HG03342 (cell line): Measurements from ENCODE around the gene NELL1.

ENCODE experiments used
- ATAC-seq: cut with Tn5 transposase; IDR thresholded peaks from one replicate; pipeline ENCODE4 v1.9.1; 2021; ENCODE audit warnings: mild to moderate bottlenecking, moderate library complexity; ENCODE audit not compliant: unreplicated experiment

Gene NELL1

DNA sequence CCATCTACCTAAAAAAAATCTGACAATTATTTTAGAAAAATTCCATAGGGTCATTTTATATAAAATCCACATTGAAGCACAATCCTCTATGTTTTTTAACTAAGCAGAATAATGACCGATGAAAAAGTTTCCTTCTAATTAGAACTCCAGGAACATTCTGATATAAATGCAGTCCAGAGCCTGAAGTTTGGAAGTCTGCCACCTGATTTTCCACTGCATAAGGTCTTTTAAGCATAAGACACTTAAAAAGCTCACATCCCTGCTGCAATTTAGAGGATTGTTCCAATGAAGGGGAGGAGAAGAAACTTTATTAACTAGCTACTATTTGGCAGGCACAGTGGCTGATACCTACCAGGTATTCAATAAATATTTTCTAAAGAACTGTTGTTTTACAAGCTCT is 953.2 kb downstream of the NELL1 start:
- no peak for ATAC-seq

DNA sequence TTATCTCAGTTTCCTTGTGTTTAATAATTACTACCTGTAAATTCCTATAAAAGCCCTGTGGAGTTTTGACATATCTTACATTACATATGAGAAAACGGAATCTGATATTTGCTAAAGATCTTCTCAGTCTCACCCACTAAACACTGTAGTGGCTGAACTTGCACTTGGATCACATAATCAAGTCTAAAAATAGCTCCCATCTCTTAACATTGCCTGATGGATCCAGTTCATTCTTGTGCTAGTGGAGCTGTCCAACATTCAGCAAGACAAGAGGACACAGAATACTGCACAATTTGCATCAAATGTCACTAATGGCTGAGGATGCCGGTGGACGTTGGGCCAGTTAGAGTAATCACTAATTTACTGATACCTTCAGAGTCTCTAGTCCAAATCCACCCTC is 953.6 kb downstream of the NELL1 start:
- ATAC-seq = no peak
